Bronchial epithelial cell (primary cell): ENCODE results near the gene CABLES2. TPM values are rescaled to one million over a fixed set of nuclear protein-coding genes. Genes with fewer than 3 reads are reported as not detected.

Experiments used
- DNase-seq: peaks from one replicate; pipeline ENCODE4 v3.0.0-alpha.2; 2010; ENCODE audit warnings: low read depth
- FAIRE-seq: peaks from 2 replicates; lab custom pipeline; 2011; peaks lifted over from hg19 to GRCh38; lab: Jason Lieb, UNC
- H3K27me3 ChIP-seq: 2 replicates; pipeline ENCODE4 v1.5.1; 2011; ENCODE audit warnings: low read length; ENCODE audit not compliant: control insufficient read depth, insufficient read depth
- H3K36me3 ChIP-seq: 2 replicates; pipeline ENCODE4 v1.5.1; 2011; ENCODE audit warnings: low read length; ENCODE audit not compliant: control insufficient read depth, insufficient read depth
- H3K4me3 ChIP-seq: 2 replicates; pipeline ENCODE4 v1.5.1; 2011; ENCODE audit warnings: mild to moderate bottlenecking, low read depth, low read length, control low read depth
- total RNA-seq: library from RNA; depleted of rRNA; stranded (reverse); fragments of >200 nt; gene quantifications from 2 replicates; pipeline ENCODE4 v1.2.1, GENCODE V29; 2014
- TF ChIP-seq, protein P1 (sequence below): IDR thresholded peaks from 2 replicates; pipeline ENCODE4 v1.5.1; 2011; ENCODE audit warnings: mild to moderate bottlenecking, moderate library complexity, low read length, control low read depth, inconsistent platforms; ENCODE audit not compliant: insufficient read depth, severe bottlenecking

CABLES2 gene
- total RNA-seq, 1 donor from 2014 or later, result 1.3 TPM

DNA sequence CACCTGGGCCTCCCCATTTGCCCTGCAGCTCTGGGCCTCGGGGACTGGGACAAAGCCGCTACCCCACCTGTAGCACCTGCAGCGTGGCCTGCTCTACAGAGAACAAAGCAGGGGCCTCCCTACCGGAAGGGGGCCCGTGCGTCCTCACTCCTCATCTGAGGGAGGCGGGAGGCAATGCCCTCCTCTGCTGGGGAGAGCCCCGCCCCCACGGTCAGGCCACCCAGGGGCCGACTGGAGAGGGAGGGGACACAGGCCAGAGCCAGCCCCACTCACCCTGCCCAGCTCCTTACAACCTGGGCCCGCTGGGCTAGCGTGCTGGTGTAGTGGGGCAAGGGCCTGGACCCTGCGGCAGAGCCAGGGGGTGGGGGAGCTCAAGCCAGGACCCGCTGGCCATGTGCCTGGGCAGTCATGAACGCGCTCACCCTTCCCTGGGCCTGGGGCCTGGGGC lies 48.0 kb downstream of the CABLES2 start:
- FAIRE-seq (no peak), DNase-seq (no peak)
- Histone ChIP-seq H3K27me3 (no peaks in the 10 kb centered on the region), H3K4me3 (no peak overlapping the region), H3K36me3 (peaks cover 31% of the 10 kb centered on the region)
- TF ChIP-seq, protein P1, sequence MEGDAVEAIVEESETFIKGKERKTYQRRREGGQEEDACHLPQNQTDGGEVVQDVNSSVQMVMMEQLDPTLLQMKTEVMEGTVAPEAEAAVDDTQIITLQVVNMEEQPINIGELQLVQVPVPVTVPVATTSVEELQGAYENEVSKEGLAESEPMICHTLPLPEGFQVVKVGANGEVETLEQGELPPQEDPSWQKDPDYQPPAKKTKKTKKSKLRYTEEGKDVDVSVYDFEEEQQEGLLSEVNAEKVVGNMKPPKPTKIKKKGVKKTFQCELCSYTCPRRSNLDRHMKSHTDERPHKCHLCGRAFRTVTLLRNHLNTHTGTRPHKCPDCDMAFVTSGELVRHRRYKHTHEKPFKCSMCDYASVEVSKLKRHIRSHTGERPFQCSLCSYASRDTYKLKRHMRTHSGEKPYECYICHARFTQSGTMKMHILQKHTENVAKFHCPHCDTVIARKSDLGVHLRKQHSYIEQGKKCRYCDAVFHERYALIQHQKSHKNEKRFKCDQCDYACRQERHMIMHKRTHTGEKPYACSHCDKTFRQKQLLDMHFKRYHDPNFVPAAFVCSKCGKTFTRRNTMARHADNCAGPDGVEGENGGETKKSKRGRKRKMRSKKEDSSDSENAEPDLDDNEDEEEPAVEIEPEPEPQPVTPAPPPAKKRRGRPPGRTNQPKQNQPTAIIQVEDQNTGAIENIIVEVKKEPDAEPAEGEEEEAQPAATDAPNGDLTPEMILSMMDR, result no peak

DNA sequence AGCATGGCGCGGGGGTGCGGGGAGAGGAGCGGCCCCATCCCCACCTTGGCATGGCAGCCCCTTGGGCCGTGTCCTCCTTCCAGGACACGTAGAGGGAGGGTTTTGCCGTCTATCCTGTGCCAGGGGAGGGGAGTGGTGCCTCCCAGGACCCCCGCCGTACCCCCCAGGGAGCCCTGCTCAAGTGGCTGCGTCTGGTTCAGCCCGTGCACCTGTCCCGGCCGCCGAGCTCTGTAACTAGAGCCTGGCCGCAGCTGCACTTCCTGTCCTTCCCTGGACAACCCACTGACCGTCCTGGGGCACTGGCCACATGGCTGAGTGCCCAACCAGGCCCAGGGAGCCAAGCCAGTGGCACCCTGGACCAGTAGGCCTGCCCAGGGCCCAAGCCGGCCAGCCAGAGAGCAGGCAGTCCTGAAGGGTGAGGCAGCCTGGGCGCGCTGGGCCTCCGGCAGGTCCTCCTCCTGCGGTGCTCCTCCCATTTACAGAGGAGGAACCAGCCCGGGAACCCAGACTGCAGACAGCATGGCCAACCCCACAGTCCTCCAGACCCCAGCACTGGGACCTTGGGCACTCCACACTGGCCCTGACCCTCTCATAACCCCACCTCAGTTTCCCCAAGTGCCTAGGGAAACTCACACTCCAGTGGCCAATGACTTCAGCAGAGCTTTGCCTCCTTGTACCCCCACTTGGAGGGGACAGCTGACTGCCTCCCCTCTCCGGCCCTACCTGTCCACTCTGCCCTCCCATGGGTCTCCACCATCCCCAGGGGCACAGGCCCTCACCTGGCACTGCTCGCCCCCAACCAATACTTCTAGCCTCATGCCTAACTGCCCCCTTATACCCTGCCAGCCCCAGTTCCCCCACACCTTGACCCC lies 48.7 kb downstream of the CABLES2 start:
- TF ChIP-seq, protein P1, result no peak
- FAIRE-seq, result no peak
- no peak overlapping the region for H3K4me3 ChIP-seq
- DNase-seq, result no peak
- H3K27me3 ChIP-seq, result no peaks in the 10 kb centered on the region
- peaks cover 29% of the 10 kb centered on the region for H3K36me3 ChIP-seq

DNA sequence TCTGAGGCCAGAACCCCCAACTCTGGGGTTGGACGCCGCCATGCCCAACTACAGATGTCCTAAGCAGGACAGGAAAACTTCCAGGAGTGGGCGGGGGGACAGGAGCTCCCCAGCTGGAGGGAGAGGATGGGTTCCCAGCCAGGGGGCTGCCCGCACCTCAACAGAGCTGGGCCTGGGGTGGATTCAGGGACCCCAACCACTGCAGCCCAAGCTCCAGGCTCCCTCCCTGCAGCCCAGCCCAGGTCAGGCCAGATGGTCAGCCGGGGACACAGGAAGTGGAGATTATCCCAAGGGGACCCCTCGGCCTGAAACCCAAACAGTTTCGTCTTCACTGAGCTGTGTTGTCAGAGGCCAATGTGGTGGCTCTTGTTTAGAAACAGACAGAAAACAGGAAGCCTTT lies 49.4 kb downstream of the CABLES2 start:
- no peak for DNase-seq
- H3K27me3 ChIP-seq, result no peaks in the 10 kb centered on the region
- TF ChIP-seq, protein P1, result no peak
- no peak for FAIRE-seq
- no peak overlapping the region for H3K4me3 ChIP-seq
- H3K36me3 ChIP-seq, result peaks cover 23% of the 10 kb centered on the region

DNA sequence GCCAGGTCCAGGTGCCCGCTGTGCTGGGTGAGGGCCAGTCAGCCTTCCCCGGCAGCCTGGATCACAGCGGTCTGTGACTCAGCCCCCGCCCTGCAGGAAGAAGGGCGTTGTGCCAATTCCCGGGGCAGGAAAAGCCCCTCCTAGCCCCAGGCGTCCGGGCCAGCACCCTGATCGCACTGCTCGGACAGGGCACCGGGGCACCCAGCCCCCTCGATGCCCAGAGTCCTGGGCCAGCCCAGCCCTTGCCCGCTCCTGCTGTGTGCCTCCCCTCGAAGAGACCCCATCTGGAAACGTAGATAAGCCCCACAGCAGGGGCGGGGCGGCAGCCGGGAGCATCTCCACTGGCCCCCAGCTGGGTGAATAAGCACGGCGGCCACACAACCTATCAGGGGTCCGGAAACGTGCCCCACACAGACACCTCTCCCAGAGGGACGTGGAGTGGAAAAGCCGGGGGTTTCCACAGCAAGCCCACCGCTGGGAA lies 49.9 kb downstream of the CABLES2 start:
- peaks cover 26% of the 10 kb centered on the region for H3K36me3 ChIP-seq
- TF ChIP-seq, protein P1, result no peak
- no peak overlapping the region for H3K4me3 ChIP-seq
- no peaks in the 10 kb centered on the region for H3K27me3 ChIP-seq
- no peak for FAIRE-seq
- peak; percentile 57 for DNase-seq

DNA sequence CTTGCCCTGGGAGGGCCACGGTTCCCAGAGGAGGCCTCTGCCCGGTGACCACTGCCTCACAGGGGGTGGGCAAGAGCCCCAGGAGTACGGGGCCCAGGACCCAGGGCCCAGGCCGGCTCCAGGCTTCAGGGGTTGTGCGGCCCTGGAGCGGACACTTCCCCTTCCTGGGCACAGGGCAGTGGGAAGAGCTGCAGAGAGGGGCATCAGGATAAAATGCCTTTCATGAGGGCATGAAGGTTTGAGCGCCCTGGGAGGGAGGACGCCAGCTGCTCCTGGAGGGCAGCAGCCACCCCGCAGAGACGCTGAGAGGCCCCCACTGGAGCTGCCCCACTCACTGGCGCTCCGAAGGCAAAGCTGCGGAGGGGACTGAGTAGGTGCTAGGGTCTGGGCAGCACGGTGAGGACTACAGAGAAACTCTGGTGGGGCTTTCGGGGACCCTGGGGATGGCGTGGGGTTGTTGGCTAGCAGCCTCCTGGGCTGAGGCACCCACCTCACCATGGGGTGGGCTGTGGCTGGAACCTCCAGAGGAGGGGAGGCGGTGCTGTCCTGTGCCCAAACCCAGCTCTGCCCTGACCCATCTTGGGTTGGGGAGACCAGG lies 50.4 kb downstream of the CABLES2 start:
- H3K4me3 ChIP-seq, result no peak overlapping the region
- H3K36me3 ChIP-seq, result peaks cover 28% of the 10 kb centered on the region
- no peak for FAIRE-seq

More for the DNA sequence above, 50.4 kb downstream of the CABLES2 start:
- TF ChIP-seq, protein P1, result no peak
- H3K27me3 ChIP-seq, result no peaks in the 10 kb centered on the region
- DNase-seq, result no peak
